Diencephalon (tissue), 1 donor: Measurements from ENCODE around the gene TCEANC. TPM values are rescaled to one million over a fixed set of nuclear protein-coding genes. Genes with fewer than 3 reads are reported as not detected.

Experiments used
- total RNA-seq: library from RNA; depleted of rRNA; stranded (reverse); fragments of >200 nt; gene quantifications from one replicate; pipeline ENCODE4 v1.2.3, GENCODE V29; 2014

The TCEANC gene
- total RNA-seq: 10.6 TPM

GRCh38 chrX:13652850-13653693 is at the start of gene TCEANC:
TSS of gene TCEANC (plus strand) at chrX:13653141. CDS start at chrX:13662509, 9,368 bp downstream.

DNA sequence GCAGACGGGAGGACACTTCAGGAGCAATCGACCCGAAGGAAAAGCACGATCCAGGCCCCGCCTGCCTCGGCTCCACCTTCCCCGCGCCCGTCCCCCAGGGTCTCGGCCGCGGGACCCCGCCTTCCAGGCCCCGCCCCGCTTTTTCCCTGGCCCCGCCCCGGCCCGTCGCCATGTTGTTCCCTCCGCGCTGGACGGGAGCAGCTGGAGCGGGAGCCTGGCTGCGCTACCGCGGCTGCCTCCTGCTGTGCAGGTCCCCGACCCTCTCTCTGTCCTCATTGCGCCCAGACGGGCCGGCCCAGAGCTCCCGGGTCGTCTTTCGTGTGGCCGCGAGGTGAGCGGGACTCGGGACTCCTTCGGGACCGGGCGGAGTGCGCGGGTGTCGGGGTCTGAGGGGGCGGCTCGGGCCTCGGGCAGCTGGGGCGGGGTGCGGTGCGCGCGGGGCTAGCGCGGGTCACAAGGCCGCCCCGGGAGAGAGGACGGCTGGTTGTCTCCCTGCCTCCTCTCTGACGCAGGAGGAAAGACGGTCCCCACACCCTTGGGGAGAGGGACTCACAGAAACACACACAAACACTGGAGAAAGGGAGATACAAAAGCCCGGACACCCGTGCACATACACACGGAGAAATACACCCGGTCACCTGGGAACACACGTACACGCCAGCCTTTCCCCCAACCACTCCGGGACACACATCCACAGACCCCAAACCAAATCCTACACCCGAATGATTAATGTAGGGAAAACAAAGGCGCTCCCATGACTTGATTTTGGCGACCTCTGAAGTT is 36.2 kb downstream of the TCEANC start, which contains the start of gene RAB9A:
RAB9A (plus strand) TSS at position 171 of the 783 bp plus-strand sequence. CDS start 19,619 bp downstream, outside the sequence.

Other genes with a start within 250 kb of the TCEANC start
- 10.8 TPM for gene EGFL6, start 83.5 kb upstream of the TCEANC start, total RNA-seq
- 27.2 TPM for gene RAB9A, start 36.0 kb downstream of the TCEANC start, total RNA-seq
- gene TRAPPC2, start 81.5 kb downstream of the TCEANC start, total RNA-seq: 39.7 TPM
- gene OFD1, start 81.6 kb downstream of the TCEANC start, total RNA-seq: 21.0 TPM
- gene GPM6B, start 164.0 kb downstream of the TCEANC start, total RNA-seq: 455 TPM